K562 (cell line): ENCODE measurements around the gene PLXDC1. TPM values are rescaled to one million over a fixed set of nuclear protein-coding genes. Genes with fewer than 3 reads are reported as not detected.
A peak's percentile ranks its signal among the peaks of the same experiment; 100 is the strongest.

Experiments
- BACH1 ChIP-seq: fragments of 200-800 bp; sonication (Bioruptor generic); IDR thresholded peaks from 2 replicates; pipeline ENCODE4 v1.6.1; 2016; ENCODE audit warnings: missing genetic modification characterization, missing compliant biosample characterization
- BMI1 ChIP-seq: fragments of 150-350 bp; IDR thresholded peaks from 2 replicates; pipeline ENCODE4 v1.6.1; 2014; ENCODE audit warnings: low read length
- BRF1 ChIP-seq: IDR thresholded peaks from 3 replicates; pipeline ENCODE4 v1.6.1; 2011; ENCODE audit warnings: borderline replicate concordance, mild to moderate bottlenecking; ENCODE audit not compliant: insufficient read length; ENCODE audit errors: extremely low read depth
- CBFA2T2 ChIP-seq: fragments of 450-650 bp; conservative IDR thresholded peaks from 2 replicates; pipeline ENCODE4 v1.6.1; 2017; ENCODE audit warnings: mild to moderate bottlenecking
- EZH2 ChIP-seq: IDR thresholded peaks from 2 replicates; pipeline ENCODE4 v1.6.1; 2012; ENCODE audit warnings: low read depth, mild to moderate bottlenecking, inconsistent platforms, low read length, borderline replicate concordance
- HNRNPH1 ChIP-seq: fragments of 200-400 bp; formaldehyde crosslinking; optimal IDR thresholded peaks from 2 replicates; pipeline ENCODE3; 2017; ENCODE audit warnings: low read depth, mild to moderate bottlenecking, low read length, moderate library complexity
- NCOA6 ChIP-seq: fragments of 450-650 bp; IDR thresholded peaks from 2 replicates; pipeline ENCODE4 v1.6.1; 2017; ENCODE audit warnings: mild to moderate bottlenecking
- PHF21A ChIP-seq: fragments of 450-650 bp; IDR thresholded peaks from 2 replicates; pipeline ENCODE4 v1.6.1; 2017; ENCODE audit warnings: low read depth, borderline replicate concordance
- SREBF1 ChIP-seq: fragments of 150-350 bp; IDR thresholded peaks from 2 replicates; pipeline ENCODE4 v1.6.1; 2014; ENCODE audit warnings: antibody characterized with exemption, low read depth, low read length, borderline replicate concordance
- ZBTB17 ChIP-seq: fragments of 450-650 bp; formaldehyde crosslinking; IDR thresholded peaks from 2 replicates; pipeline ENCODE4 v1.4.0; 2020; ENCODE audit warnings: mild to moderate bottlenecking
- ZNF24 ChIP-seq: fragments of 450-650 bp; IDR thresholded peaks from 2 replicates; pipeline ENCODE4 v1.6.1; 2016
- ZNF589 ChIP-seq: fragments of 200-800 bp; sonication (Bioruptor generic); IDR thresholded peaks from 2 replicates; pipeline ENCODE4 v1.6.1; 2016; ENCODE audit warnings: low read depth, missing genetic modification characterization, missing compliant biosample characterization
- ZNF778 ChIP-seq: fragments of 450-650 bp; formaldehyde crosslinking; IDR thresholded peaks from 2 replicates; pipeline ENCODE4 v1.4.0; 2020; ENCODE audit warnings: mild to moderate bottlenecking, moderate library complexity
- polyA plus RNA-seq, 8 experiments: library from polyadenylated mRNA; depleted of rRNA in 4 of 8; stranded (reverse) in 5 of 8; unstranded in 3 of 8; fragments of >200 nt; fragmentation: Nextera tagmentation in 2 of 8; fragmentation: Illumina TruSeq in 1 of 8; extraction: Ambion mirVana in 2 of 8; extraction: Trizol in 1 of 8; gene quantifications; 2 replicates each; pipeline versions ENCODE4 v1.2.1 to v1.2.3, GENCODE V29; 2011 to 2014; ENCODE audit warnings: inconsistent platforms in 1 of 8, missing spikeins in 1 of 8
- total RNA-seq, 7 experiments: library from RNA; depleted of rRNA in 6 of 7; stranded (reverse); fragments of >200 nt in 6 of 7; fragmentation: Illumina TruSeq in 2 of 7; extraction: Trizol in 2 of 7; gene quantifications; 2 replicates each; pipeline versions ENCODE4 v1.2.1 to v1.2.3, GENCODE V29; 2011 to 2021; ENCODE audit warnings: low replicate concordance in 1 of 7
- TF ChIP-seq, protein P1 (sequence below): sonication (generic); formaldehyde crosslinking; IDR thresholded peaks from 2 replicates; pipeline ENCODE4 v1.8.0; 2022; ENCODE audit warnings: mild to moderate bottlenecking, low read depth, missing genetic modification reagents
- TF ChIP-seq, protein P2 (sequence below): fragments of 450-650 bp; formaldehyde crosslinking; IDR thresholded peaks from 2 replicates; pipeline ENCODE4 v1.4.0; 2022; ENCODE audit warnings: mild to moderate bottlenecking, moderate library complexity
- TF ChIP-seq, protein P3 (sequence below), 2 experiments: IDR thresholded peaks; 2 replicates each; pipeline ENCODE4 v1.6.1; 2012; ENCODE audit warnings: improper control_type of control experiment in 2 of 2, low read depth in 2 of 2, low read length in 2 of 2, borderline replicate concordance in 1 of 2
- TF ChIP-seq, protein P4 (sequence below): fragments of 250-450 bp; sonication (Bioruptor Pico); IDR thresholded peaks from 2 replicates; pipeline ENCODE4 v1.8.0; 2021; ENCODE audit warnings: borderline replicate concordance, mild to moderate bottlenecking, moderate library complexity; ENCODE audit not compliant: poor library complexity, severe bottlenecking

Gene PLXDC1
- total and polyA plus RNA-seq, 9 of the 15 experiments (the other 6 are each of a cell fraction or from before 2014, with no cell fraction given), result not detected

DNA sequence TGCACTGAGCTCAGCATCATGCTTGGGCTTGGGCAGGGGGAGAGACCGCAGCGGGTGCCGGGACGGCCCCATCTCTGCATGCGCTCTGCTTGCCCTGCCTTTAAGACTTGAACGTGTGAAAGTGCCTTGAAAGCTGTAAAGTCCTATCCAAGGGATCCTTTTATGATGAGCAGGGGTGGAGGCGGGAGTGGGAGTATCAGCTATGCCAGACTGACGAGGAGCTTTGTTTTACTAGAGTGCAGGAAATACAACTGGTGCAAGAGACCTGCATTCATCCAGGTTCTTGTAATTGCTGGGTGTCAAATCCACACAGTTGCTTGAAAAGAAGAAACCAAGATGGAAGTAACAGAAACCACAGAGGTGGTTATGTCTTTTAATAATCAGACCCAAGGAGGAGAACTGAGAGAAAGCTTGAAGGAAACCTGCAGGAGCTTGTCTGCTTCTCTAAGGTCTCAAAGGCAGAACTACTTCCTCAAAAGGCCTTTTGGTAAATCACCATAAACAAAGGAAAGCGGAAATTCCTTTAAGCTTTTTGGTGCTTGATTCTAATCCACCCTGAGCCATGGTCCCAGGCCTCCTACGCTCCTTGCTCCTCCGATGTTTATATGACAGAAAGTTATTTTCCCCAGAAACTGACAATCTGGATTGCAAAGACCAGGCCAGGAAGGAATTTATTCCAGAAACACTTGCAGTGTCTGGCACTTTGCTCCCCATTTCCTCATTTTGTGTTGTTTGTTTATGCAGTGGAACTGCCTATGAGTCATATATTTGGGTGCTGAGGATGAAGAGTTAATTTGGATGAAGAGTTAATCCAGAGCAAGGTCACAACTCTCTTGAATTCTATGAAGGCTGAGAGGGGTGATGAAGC, 132.9 kb downstream of the PLXDC1 start (continued):
- TF ChIP-seq, protein P1, sequence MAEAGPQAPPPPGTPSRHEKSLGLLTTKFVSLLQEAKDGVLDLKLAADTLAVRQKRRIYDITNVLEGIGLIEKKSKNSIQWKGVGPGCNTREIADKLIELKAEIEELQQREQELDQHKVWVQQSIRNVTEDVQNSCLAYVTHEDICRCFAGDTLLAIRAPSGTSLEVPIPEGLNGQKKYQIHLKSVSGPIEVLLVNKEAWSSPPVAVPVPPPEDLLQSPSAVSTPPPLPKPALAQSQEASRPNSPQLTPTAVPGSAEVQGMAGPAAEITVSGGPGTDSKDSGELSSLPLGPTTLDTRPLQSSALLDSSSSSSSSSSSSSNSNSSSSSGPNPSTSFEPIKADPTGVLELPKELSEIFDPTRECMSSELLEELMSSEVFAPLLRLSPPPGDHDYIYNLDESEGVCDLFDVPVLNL (CRISPR knock-in tag), result no peak
- TF ChIP-seq NCOA6 (no peak), HNRNPH1 (no peak), PHF21A (no peak), ZNF778 (no peak), ZNF589 (CRISPR knock-in tag) (peak; percentile 68; the same call in 1 of the 2 replicates), BRF1 (no peak), EZH2 (no peak), ZNF24 (no peak), SREBF1 (no peak), ZBTB17 (CRISPR knock-in tag) (no peak), BMI1 (no peak), BACH1 (tag) (no peak), CBFA2T2 (no peak)
- TF ChIP-seq, protein P2, sequence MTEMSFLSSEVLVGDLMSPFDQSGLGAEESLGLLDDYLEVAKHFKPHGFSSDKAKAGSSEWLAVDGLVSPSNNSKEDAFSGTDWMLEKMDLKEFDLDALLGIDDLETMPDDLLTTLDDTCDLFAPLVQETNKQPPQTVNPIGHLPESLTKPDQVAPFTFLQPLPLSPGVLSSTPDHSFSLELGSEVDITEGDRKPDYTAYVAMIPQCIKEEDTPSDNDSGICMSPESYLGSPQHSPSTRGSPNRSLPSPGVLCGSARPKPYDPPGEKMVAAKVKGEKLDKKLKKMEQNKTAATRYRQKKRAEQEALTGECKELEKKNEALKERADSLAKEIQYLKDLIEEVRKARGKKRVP (CRISPR knock-in tag), result no peak
- TF ChIP-seq, protein P3, sequence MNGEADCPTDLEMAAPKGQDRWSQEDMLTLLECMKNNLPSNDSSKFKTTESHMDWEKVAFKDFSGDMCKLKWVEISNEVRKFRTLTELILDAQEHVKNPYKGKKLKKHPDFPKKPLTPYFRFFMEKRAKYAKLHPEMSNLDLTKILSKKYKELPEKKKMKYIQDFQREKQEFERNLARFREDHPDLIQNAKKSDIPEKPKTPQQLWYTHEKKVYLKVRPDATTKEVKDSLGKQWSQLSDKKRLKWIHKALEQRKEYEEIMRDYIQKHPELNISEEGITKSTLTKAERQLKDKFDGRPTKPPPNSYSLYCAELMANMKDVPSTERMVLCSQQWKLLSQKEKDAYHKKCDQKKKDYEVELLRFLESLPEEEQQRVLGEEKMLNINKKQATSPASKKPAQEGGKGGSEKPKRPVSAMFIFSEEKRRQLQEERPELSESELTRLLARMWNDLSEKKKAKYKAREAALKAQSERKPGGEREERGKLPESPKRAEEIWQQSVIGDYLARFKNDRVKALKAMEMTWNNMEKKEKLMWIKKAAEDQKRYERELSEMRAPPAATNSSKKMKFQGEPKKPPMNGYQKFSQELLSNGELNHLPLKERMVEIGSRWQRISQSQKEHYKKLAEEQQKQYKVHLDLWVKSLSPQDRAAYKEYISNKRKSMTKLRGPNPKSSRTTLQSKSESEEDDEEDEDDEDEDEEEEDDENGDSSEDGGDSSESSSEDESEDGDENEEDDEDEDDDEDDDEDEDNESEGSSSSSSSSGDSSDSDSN (IDR thresholded peaks at IDR 0.05; ENCODE audit: borderline replicate concordance in 1 of 2, low read depth in 2 of 2, low read length in 2 of 2), result no peak
- TF ChIP-seq, protein P4, sequence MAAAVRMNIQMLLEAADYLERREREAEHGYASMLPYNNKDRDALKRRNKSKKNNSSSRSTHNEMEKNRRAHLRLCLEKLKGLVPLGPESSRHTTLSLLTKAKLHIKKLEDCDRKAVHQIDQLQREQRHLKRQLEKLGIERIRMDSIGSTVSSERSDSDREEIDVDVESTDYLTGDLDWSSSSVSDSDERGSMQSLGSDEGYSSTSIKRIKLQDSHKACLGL (CRISPR knock-in tag), result no peak
